ENCODE data around the gene CUX1. TPM values are rescaled to one million over a fixed set of nuclear protein-coding genes. Genes with fewer than 3 reads are reported as not detected.
"Not testable (repeated sequence)": the region's sequence is repeated elsewhere in the genome, so short reads cannot be mapped to it uniquely, and the experiment has no call there.

The CUX1 gene
- total and polyA plus RNA-seq, 2 donors = 59.7 to 63.5 TPM

DNA sequence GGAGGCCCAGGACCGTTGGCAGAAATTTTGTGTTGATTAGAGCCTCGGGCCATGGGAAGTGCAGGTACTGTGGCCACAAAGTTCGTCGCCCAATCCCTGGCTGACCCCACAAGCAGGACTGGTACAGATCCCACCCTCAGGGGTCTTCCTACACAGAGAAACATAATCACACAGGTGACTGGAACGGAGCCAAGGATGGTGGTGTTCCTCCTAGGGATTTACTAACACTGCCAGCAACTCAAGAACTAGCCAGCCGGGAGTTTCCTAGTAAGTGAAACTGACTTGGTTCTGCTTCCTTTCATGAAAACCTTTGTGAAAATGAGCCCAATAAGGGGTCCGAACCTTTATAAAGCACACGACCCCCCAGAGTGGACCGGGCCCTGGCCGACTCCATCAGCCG is 5.7 kb downstream of the CUX1 start:
- WGBS = 73% methylated on average over 11 of the region's 11 CpGs
- no peak overlapping the region for H3K27ac ChIP-seq (ENCODE audit: low read depth)
- no peak for DNase-seq (ENCODE audit: extremely low spot score)
- no peak overlapping the region for H3K4me3 ChIP-seq (ENCODE audit: low read depth, low read length)
- H3K4me1 ChIP-seq (ENCODE audit: insufficient read depth) = no peaks in the 10 kb centered on the region
- no peaks in the 10 kb centered on the region for H3K36me3 ChIP-seq (ENCODE audit: insufficient read depth)

DNA sequence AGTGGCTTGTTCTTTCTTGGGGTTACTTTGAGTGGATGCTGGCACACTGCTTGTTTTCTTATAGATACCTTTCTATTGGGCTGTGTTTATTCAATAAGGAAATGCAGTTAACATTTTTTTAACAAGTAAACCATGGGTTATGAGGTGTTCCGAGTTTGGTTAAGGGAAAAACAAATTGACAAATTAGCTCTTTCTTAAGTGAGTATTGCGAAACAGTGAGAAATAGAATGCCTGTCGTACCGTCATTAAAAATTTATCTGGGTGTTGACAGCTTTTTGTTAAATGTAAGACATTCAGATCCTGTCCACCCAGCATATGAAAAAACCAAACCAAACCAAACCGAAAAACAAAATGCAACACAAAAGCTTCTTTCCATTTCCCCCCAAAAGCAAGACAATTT is 6.2 kb downstream of the CUX1 start:
- Histone ChIP-seq H3K4me1 (ENCODE audit: insufficient read depth) (no peaks in the 10 kb centered on the region), H3K4me3 (ENCODE audit: low read depth, low read length) (no peak overlapping the region), H3K36me3 (ENCODE audit: insufficient read depth) (no peaks in the 10 kb centered on the region), H3K27ac (ENCODE audit: low read depth) (no peak overlapping the region)
- 73% methylated on average over 5 of the region's 5 CpGs for WGBS
- no peak for DNase-seq (ENCODE audit: extremely low spot score)

DNA sequence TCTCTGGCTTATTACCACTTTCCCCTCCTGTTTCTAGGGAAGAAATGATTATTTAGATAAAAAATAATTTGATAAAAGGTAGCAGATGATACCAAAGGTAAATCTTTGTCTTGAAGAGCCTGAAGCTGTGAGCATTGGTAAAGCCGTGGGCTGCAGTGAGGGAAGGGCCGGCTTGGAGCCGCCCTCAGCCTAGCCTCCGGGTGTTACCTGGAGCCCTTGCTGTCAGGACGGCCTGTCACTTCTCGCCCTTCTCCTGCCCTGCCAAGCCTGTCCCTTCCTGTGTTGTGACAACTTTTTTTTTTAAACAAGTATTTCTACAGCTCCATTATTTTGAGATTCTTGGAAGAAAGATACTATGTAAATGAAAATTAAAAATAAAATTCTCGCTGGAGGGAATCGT is 7.0 kb downstream of the CUX1 start:
- Histone ChIP-seq H3K4me3 (ENCODE audit: low read depth, low read length) (no peak overlapping the region), H3K27ac (ENCODE audit: low read depth) (no peak overlapping the region), H3K4me1 (ENCODE audit: insufficient read depth) (no peaks in the 10 kb centered on the region), H3K36me3 (ENCODE audit: insufficient read depth) (no peaks in the 10 kb centered on the region)
- no peak for DNase-seq (ENCODE audit: extremely low spot score)
- 94% methylated on average over 8 of the region's 8 CpGs for whole genome bisulfite sequencing

DNA sequence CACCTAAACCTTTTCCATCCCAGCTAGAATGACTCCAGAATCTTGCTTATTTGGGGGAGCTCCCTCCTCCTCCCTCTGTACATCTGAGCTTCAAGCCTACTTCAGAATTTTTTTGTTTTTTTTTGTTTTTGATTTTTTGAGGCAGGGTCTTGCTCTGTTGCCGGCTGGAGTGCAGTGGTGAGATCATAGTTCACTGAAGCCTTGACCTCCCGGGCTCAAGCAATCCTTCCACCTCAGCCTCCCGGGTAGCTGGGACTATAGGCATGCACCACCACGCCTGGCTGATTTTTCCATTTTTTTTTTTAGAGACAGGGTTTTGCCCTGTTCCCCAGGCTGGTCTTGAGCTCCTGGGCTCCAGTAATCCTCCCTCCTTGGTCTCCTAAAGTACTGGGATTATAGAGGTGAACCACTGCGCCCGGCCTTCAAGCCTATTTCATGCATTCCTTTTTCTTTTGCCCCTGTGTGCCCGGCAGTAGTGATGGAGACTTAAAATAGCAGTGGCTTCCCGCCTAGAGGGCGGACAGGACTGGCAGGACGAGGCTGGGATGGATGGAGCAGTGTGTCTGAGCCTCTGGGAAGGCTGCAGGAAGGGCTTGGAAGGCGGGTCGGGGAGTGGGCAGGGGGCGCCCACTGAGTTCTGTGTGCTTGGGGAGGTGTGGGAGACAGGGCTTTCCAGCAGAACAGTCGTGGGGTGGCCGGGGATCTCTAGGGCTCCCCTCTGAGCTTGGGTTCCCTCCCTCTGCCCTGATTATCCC is 8.8 kb downstream of the CUX1 start:
- no peak for DNase-seq (ENCODE audit: extremely low spot score)
- H3K36me3 ChIP-seq (ENCODE audit: insufficient read depth) = no peaks in the 10 kb centered on the region
- no peak overlapping the region for H3K4me3 ChIP-seq (ENCODE audit: low read depth, low read length)
- H3K27ac ChIP-seq (ENCODE audit: low read depth) = no peak overlapping the region
- H3K4me1 ChIP-seq (ENCODE audit: insufficient read depth) = no peaks in the 10 kb centered on the region
- WGBS = 85% methylated on average over 15 of the region's 15 CpGs

DNA sequence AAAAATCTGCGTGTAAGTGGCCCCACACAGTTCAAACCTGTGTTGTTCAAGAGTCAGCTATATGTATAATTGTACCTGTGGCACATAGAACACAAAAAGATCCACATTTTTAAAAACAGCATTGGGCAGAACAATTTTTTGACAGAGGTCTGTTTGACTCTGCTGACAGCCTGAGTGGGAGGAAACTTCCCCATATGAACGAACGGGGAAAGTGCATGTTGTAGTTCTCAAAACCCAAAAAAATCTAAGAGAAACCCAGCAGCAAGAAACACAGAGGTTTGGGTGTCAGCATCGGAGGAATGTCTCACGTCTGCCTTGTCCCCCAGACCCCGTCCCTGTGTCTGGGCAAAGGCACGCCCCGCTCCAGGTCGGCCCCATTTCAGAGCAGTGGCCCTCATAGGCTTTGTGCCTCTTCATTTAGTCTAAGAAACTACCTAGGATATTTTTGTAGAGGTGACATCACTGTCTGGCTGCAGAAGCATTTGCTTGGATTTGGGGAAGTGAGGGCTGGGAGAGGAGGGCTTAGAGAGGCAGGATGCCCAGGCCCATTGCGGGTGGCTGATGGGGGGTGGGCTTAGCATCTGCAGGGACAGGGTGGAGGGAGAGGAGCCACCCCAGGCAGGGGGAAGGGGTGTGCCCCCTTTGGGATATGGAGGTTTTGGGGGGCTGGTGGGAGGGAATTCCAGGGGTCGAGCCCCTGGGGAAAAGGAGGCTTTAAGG is 11.0 kb downstream of the CUX1 start:
- WGBS = 81% methylated on average over 11 of the region's 11 CpGs
- Histone ChIP-seq H3K4me3 (ENCODE audit: low read depth, low read length) (no peak overlapping the region), H3K36me3 (ENCODE audit: insufficient read depth) (no peaks in the 10 kb centered on the region), H3K27ac (ENCODE audit: low read depth) (no peak overlapping the region), H3K4me1 (ENCODE audit: insufficient read depth) (no peaks in the 10 kb centered on the region)
- DNase-seq (ENCODE audit: extremely low spot score) = no peak

DNA sequence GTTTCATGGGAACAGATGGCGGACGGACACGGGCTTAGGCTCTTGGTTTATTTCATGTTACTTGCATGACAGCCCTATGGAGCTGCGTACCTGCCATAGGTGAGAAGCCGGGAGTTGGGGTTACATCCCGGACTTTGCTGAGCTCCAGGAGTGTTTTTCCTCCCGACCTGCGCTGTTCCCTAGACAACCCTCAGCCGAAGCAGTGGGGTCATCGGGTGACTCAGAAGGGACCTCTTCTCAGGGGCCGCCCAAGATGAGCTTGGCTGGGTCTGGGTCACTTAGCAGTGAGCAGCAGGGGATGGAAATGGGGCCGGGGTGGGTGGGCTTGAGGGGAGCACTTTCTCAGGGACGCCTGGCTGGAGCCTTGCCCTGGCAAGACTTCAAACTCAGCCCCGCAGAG is 11.9 kb downstream of the CUX1 start:
- DNase-seq (ENCODE audit: extremely low spot score) = no peak
- WGBS = 93% methylated on average over 14 of the region's 14 CpGs
- H3K36me3 ChIP-seq (ENCODE audit: insufficient read depth) = no peaks in the 10 kb centered on the region
- no peak overlapping the region for H3K27ac ChIP-seq (ENCODE audit: low read depth)
- H3K4me3 ChIP-seq (ENCODE audit: low read depth, low read length) = no peak overlapping the region
- H3K4me1 ChIP-seq (ENCODE audit: insufficient read depth) = no peaks in the 10 kb centered on the region

DNA sequence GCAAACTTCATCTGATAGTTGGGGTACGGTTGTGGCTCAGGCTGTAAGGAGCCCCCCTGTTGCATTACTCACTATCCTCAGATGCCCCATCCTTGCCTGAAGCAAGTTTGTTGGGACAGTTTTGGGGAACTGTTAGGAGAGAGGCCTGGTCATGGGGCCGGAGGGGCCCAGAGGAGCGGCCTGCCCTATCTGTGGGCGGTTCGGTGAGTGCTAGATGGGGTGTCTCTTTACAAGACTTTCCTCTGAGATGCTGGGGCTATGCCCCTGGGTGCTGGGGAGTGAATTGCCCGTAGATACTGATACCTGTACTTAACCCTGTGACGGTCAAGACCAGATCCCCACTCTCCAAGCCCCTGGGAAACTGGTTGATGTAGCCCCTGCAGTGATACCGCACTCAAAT is 12.4 kb downstream of the CUX1 start:
- Histone ChIP-seq H3K4me3 (ENCODE audit: low read depth, low read length) (no peak overlapping the region), H3K36me3 (ENCODE audit: insufficient read depth) (no peaks in the 10 kb centered on the region), H3K4me1 (ENCODE audit: insufficient read depth) (no peaks in the 10 kb centered on the region), H3K27ac (ENCODE audit: low read depth) (no peak overlapping the region)
- no peak for DNase-seq (ENCODE audit: extremely low spot score)
- WGBS = 96% methylated on average over 8 of the region's 8 CpGs

DNA sequence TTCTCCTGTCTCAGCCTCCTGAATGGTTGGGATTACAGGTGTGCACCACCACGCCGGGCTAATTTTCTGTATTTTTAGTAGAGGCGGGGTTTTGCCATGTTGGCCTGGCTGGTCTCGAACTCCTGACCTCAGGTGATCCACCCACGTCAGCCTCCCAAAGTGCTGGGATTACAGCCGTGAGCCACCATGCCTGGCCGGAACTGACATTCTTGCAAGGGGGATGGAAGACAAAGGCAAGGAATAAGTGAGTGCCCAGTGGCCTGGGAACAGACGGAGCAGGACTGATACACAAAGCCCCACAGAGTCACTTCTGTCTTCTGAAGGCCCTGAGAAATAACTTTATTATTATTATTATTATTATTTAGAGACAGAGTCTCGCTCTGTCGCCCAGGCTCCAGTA is 14.0 kb downstream of the CUX1 start:
- H3K4me1 ChIP-seq (ENCODE audit: insufficient read depth); DNase-seq (ENCODE audit: extremely low spot score); H3K36me3 ChIP-seq (ENCODE audit: insufficient read depth); H3K27ac ChIP-seq (ENCODE audit: low read depth); H3K4me3 ChIP-seq (ENCODE audit: low read depth, low read length): not testable (repeated sequence)
- WGBS = 95% methylated on average over 10 of the region's 10 CpGs

DNA sequence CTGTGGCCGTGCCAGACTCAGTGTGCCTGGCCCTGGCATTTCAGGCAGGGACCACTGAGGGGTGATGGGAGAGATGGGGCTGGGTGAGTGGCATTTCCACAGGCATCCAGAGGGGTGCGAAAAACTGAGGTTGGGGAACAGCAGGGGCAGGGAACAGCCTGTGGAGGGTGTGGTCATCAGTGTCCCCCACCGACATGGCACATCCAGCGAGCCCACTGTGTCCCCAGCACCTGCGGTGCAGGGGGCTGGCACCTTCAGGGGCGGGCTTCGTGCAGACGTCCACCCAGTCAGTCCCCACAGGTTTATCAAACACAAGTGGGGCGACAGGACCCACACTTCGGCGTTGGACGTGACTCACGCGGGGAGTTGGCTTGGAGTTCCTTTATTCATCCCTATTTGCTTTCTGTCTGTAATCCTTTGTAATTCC is 14.8 kb downstream of the CUX1 start:
- 79% methylated on average over 14 of the region's 14 CpGs for WGBS
- no peak overlapping the region for H3K27ac ChIP-seq (ENCODE audit: low read depth)
- no peak for DNase-seq (ENCODE audit: extremely low spot score)
- no peak overlapping the region for H3K4me3 ChIP-seq (ENCODE audit: low read depth, low read length)
- H3K4me1 ChIP-seq (ENCODE audit: insufficient read depth) = no peaks in the 10 kb centered on the region
- H3K36me3 ChIP-seq (ENCODE audit: insufficient read depth) = no peaks in the 10 kb centered on the region

DNA sequence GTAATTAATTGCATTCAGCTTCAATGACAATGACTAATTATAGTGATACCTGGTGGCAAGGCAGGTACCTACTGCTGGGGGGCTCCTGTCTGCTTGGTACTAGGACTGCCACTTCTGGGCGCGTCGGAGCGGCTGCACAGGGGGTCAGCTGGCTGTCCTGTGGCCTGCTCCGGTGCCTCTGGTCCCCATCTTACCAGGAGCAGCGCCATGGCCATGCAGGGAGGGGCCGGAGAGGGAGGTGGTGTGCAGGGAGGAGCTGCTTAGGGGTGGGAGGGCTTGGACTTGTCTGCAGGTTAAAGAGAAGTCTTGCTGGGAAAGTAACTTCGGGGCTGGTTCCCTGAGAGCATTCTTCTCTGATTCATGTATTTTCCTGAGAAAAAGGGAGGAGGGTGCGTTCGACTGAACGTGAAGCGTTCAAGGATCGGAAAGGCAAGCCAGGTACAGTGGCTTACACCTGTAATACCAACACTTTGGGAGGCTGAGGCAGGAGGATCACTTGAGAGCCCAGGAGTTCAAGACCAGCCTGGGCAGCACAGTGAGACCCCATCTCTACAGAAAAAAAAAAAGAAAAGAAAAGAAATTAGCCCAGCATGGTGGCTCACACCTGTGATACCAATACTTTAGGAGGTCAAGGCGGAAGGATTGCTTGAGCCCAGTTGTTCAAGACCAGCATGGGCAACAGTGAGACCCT is 15.4 kb downstream of the CUX1 start:
- Histone ChIP-seq H3K4me3 (ENCODE audit: low read depth, low read length) (no peak overlapping the region), H3K4me1 (ENCODE audit: insufficient read depth) (no peaks in the 10 kb centered on the region), H3K36me3 (ENCODE audit: insufficient read depth) (no peaks in the 10 kb centered on the region), H3K27ac (ENCODE audit: low read depth) (no peak overlapping the region)
- 95% methylated on average over 14 of the region's 14 CpGs for WGBS
- no peak for DNase-seq (ENCODE audit: extremely low spot score)

DNA sequence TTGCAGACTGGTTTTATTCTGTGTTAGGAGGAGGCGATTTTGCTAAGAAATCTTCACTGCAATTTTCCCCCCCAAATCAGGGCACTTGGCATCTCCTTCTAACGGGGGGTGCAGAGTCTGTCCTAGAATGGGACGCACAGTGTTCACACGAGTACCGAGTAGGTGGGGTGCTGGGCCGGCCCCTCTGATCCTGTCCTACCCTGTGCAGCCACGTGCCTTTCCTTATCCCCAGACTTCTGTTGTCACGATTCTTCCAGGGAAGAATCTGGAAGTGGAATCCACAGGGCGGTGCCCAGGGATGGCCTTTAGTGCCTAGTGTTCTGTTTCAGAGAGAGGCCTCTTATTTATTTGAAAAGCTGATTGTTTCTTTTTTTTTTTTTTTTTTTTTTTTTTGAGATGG is 16.4 kb downstream of the CUX1 start:
- 60% methylated on average over 9 of the region's 9 CpGs for WGBS
- no peak for DNase-seq (ENCODE audit: extremely low spot score)
- H3K36me3 ChIP-seq (ENCODE audit: insufficient read depth) = no peaks in the 10 kb centered on the region
- H3K27ac ChIP-seq (ENCODE audit: low read depth) = no peak overlapping the region
- no peaks in the 10 kb centered on the region for H3K4me1 ChIP-seq (ENCODE audit: insufficient read depth)
- no peak overlapping the region for H3K4me3 ChIP-seq (ENCODE audit: low read depth, low read length)

DNA sequence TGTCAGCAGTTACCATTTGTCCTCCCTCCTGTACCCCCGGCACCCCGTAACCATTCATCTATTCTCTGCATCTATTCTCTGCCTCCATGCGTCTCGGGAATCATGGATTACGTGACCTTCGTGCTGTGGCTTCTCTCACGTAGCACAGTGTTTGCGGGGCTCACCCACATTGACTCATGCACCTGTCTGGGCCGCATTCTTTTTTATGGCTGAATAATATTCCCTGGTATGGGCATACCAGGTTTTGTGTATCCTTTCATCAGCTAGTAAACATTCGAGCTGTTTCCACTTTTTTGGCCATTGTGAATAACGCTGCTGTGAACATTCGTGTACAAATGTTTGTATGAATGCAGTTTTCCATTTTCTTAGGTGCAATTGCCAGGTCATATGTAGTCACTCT is 17.7 kb downstream of the CUX1 start:
- Histone ChIP-seq H3K4me1 (ENCODE audit: insufficient read depth) (no peaks in the 10 kb centered on the region), H3K27ac (ENCODE audit: low read depth) (no peak overlapping the region), H3K4me3 (ENCODE audit: low read depth, low read length) (no peak overlapping the region), H3K36me3 (ENCODE audit: insufficient read depth) (no peaks in the 10 kb centered on the region)
- WGBS = 98% methylated on average over 12 of the region's 12 CpGs
- DNase-seq (ENCODE audit: extremely low spot score) = no peak

DNA sequence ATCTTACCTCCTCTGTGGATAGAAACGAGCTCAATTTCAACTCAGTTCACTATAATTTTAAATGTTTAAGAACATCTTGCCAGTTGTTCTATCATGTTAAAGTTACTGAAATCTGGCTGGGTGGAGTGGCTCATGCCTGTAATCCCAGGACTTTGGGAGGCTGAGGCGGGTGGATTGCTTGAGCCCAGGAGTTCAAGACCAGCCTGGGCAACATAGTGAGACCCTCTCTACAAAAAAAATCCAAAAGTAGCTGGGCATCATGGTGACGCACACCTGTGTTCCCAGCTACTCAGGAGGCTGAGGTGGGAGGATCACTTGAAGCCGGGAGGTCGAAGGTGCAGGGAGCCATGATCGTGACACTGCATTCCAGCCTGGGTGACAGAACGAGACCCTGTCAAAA is 20.0 kb downstream of the CUX1 start:
- H3K4me3 ChIP-seq (ENCODE audit: low read depth, low read length); H3K4me1 ChIP-seq (ENCODE audit: insufficient read depth); H3K36me3 ChIP-seq (ENCODE audit: insufficient read depth); H3K27ac ChIP-seq (ENCODE audit: low read depth); DNase-seq (ENCODE audit: extremely low spot score): not testable (repeated sequence)
- 92% methylated on average over 7 of the region's 7 CpGs for WGBS

Data from urinary bladder (tissue), 4 donors.